HG02763 (cell line): Measurements from ENCODE around the gene ACYP2.

ENCODE experiments used
- ATAC-seq: cut with Tn5 transposase; IDR thresholded peaks from one replicate; pipeline ENCODE4 v1.9.1; 2021; ENCODE audit warnings: mild to moderate bottlenecking, moderate library complexity; ENCODE audit not compliant: unreplicated experiment

The ACYP2 gene

GRCh38 chr2:54149638-54150441 is 34.4 kb downstream of the ACYP2 start:
- no peak for ATAC-seq

- no peak for ATAC-seq
These were observed 42.9 kb downstream of the ACYP2 start for GRCh38 chr2:54158311-54158710.

- no peak for ATAC-seq
These were observed 46.4 kb downstream of the ACYP2 start for GRCh38 chr2:54161660-54162424.

- no peak for ATAC-seq
These were observed 48.7 kb downstream of the ACYP2 start for GRCh38 chr2:54164106-54164505.

GRCh38 chr2:54166121-54166773 is 50.8 kb downstream of the ACYP2 start:
- ATAC-seq = no peak

GRCh38 chr2:54176577-54176976 is 61.2 kb downstream of the ACYP2 start:
- ATAC-seq = no peak

- no peak for ATAC-seq
These were observed 67.9 kb downstream of the ACYP2 start for GRCh38 chr2:54183281-54183680.

GRCh38 chr2:54183972-54184371 is 68.6 kb downstream of the ACYP2 start:
- ATAC-seq = no peak

GRCh38 chr2:54185105-54185504 is 69.7 kb downstream of the ACYP2 start:
- ATAC-seq = no peak

- ATAC-seq = no peak
These were observed 71.9 kb downstream of the ACYP2 start for GRCh38 chr2:54187331-54187730.

GRCh38 chr2:54189539-54189938 is 74.1 kb downstream of the ACYP2 start:
- no peak for ATAC-seq

GRCh38 chr2:54191361-54192135 is 76.1 kb downstream of the ACYP2 start:
- ATAC-seq = no peak

GRCh38 chr2:54194761-54195750 is 79.6 kb downstream of the ACYP2 start:
- peak; percentile 38 for ATAC-seq

- ATAC-seq = no peak
These were observed 81.2 kb downstream of the ACYP2 start for GRCh38 chr2:54196646-54197045.

- ATAC-seq = no peak
These were observed 89.1 kb downstream of the ACYP2 start for GRCh38 chr2:54204476-54204875.

- ATAC-seq = no peak
These were observed 91.2 kb downstream of the ACYP2 start for GRCh38 chr2:54206596-54206995.

GRCh38 chr2:54207666-54208195 is 92.3 kb downstream of the ACYP2 start:
- ATAC-seq = no peak

- ATAC-seq = no peak
These were observed 93.2 kb downstream of the ACYP2 start for GRCh38 chr2:54208364-54209240.

GRCh38 chr2:54209379-54209778 is 94.0 kb downstream of the ACYP2 start:
- ATAC-seq = no peak
